Measurements from ENCODE around the gene NR3C1.
A peak's percentile ranks its signal among the peaks of the same experiment; 100 is the strongest.

NR3C1 gene

GRCh38 chr5:143403593-143404415 is at the start of gene NR3C1:
Gene NR3C1, minus strand, starts transcription at chr5:143403686. Its CDS starts 2,847 bp downstream, at chr5:143400839.
- H3K4me3 ChIP-seq (ENCODE audit: low read length), result peak within 1 kb of the TSS; percentile 91

GRCh38 chr5:143449772-143450171 is 46.3 kb upstream of the NR3C1 start:
- TF ChIP-seq CTCF (conservative IDR thresholded peaks at IDR 0.05; ENCODE audit: low read length), result no peak
- DNase-seq (ENCODE audit: low read depth), result peak; percentile 16
- H3K4me3 ChIP-seq (ENCODE audit: low read length), result no peak overlapping the region

More at GRCh38 chr5:143403593-143404415, at the start of gene NR3C1:
- peak; percentile 91 for DNase-seq (ENCODE audit: low read depth)
- peak; percentile 48 for TF ChIP-seq CTCF (conservative IDR thresholded peaks at IDR 0.05; ENCODE audit: low read length)

- no peak for TF ChIP-seq CTCF (conservative IDR thresholded peaks at IDR 0.05; ENCODE audit: low read length)
- no peak overlapping the region for H3K4me3 ChIP-seq (ENCODE audit: low read length)
- DNase-seq (ENCODE audit: low read depth), result no peak
Measured at GRCh38 chr5:143448518-143448917, 45.0 kb upstream of the NR3C1 start.

GRCh38 chr5:143447983-143448382 is 44.5 kb upstream of the NR3C1 start:
- H3K4me3 ChIP-seq (ENCODE audit: low read length), result no peak overlapping the region
- no peak for DNase-seq (ENCODE audit: low read depth)
- TF ChIP-seq CTCF (conservative IDR thresholded peaks at IDR 0.05; ENCODE audit: low read length), result no peak

DNA sequence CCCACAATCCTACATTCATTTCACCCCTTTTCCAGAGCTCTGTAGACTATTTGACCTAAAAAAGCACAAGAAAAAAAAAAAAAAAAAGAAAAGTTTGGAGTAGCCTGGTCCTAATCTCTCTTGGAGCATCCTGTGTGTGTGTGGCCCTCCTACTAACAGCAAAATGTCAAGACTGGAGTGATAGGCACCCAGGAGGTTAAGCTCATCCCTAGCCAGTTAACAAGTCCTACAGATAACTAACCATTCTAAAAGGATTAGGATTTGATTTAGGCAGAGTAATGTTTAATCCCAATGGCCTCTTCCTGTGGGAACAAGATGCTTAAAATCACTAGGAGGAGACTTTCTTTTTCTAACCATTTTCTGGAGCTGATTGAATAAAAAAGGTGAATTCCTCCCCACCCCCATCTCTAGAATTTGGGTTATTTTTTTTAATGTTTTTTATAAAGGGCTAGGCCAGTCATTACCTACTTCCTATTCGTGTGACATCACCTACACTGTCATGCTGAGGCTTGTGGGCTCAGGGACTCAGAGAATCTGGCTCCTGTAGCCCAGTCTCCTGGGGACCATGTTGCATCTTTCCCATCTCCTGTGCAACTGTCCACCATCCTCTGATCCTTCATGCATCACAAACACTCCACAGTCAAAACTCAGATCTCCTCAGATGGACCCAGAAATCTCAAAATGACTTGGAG is 43.2 kb upstream of the NR3C1 start:
- TF ChIP-seq CTCF (conservative IDR thresholded peaks at IDR 0.05; ENCODE audit: low read length), result no peak

DNA sequence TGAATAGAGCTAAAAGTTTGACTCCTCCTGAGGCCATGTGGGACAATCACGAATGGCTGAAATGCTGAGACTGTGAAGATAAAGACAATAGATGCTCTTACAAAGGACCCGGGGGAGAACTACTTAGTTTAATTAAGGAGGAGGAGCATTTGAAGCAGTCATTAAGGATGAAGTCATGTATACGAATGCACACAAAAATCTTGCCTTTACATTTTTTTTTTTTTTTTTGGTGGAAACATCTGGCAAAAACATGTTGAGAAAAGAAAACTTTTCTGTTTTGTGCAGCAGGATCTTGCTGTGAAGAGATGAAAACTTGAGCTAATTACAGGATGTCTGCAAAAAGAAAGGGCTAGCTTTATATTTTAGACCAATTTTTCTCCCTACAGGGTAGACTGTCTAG is 42.3 kb upstream of the NR3C1 start:
- DNase-seq (ENCODE audit: low read depth), result peak; percentile 43
- no peak for TF ChIP-seq CTCF (conservative IDR thresholded peaks at IDR 0.05; ENCODE audit: low read length)
- no peak overlapping the region; the same call in 1 of the 2 replicates for H3K4me3 ChIP-seq (ENCODE audit: low read length)

More for the DNA sequence above, 43.2 kb upstream of the NR3C1 start:
- no peak overlapping the region for H3K4me3 ChIP-seq (ENCODE audit: low read length)
- DNase-seq (ENCODE audit: low read depth), result no peak
